SKM-1 treated with dmso at 0.1 percent for 144 hours (cell line): ENCODE data around the gene PARD3.

Experiments
- DNase-seq: peaks from one replicate; lab custom pipeline; 2025; ENCODE audit not compliant: unreplicated experiment; lab: John Stamatoyannopoulos, UW

The PARD3 gene

DNA sequence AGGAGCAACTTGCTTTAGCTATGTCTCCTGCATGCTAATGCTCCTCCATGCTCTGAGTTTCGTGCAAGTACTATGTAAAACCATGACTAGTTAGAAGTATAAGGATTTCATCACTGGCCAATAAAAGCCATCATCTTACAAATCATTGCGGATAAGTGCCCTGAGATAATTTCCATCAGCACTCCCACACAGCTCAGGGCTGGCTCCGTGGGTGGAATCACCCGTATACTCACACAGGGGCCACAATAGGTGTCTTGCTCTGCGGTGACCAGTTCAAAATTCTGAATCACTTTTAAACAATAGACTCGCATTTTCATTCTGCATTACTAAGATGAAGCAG is 227.4 kb downstream of the PARD3 start:
- no peak for DNase-seq

DNA sequence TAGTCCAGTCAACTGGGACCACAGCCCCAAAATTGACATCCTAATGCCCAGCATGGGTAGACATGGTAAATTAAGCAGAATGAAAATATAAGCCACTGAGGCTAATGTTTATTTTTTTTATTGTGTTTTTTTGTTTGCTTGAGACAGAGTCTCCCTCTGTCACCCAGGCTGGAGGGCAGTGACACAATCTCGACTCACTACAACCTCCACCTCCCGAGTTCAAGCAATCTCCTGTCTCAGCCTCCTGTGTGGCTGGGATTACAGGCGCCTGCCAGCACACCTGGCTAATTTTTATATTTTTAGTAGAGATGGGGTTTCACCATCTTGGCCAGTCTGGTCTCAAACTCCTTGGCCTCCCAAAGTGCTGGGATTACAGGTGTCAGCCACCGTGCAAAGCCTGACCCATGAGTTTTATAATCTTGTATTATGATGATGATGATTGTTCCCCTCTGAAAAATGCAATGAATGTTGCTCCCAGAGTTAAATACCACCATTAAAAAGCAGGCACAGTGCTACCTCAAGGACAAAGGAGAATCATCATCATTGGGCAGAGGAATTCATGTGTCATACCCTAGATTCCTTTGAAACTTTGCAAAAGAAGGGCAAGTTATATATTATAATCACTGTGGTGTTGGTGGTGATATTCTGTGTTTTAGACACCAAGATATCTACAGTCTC is 228.0 kb downstream of the PARD3 start:
- DNase-seq, result no peak

DNA sequence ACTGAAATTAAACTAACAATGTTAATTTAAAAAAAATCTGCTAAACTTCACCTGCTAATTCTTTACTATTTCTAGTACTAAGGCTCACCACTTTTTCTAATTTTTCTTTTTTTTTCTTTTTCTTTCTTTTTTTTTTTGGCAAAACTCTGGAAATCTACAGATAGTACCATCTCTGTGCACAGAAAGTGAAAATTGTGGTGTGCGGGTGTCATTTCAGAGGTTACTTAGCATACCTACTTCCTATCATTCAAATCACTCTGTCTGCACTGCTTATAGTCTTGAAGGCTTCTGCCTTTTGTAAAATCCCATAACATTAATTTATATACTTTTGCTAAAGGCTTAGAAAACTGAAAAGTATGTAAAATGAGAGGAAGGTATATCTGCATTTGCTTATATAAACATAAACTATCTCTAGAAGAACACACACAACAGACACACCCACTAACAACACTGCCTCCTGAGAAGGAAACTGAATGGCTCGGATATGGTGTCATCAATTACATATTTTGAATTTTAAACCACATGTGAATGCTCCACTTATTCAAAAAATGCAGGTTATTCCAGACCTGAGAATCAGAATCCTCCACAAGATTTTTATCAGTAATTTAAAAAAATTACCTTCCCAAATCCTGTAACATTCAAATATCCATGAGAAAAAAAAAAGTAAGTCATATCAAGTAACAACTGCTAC is 229.5 kb downstream of the PARD3 start:
- DNase-seq, result no peak

DNA sequence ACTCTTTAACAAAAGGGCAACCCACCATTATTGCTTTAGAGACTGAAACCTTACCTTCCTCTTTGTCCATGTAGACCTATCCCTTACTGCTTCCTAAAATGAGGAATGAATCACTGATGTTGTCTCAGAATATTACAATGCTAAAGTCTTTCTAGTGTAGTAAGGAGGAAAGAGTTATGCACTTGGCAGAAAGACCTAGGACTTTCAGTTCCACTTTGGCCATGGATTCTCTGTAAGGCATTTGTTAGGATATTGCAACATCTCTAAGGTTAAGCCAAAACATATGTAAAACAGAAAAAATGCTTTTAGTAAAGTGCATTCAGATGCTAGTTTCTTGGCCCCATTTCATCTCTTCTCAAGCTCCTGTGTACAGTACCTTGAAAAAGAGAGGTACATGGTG is 230.9 kb downstream of the PARD3 start:
- peak; percentile 1 for DNase-seq

DNA sequence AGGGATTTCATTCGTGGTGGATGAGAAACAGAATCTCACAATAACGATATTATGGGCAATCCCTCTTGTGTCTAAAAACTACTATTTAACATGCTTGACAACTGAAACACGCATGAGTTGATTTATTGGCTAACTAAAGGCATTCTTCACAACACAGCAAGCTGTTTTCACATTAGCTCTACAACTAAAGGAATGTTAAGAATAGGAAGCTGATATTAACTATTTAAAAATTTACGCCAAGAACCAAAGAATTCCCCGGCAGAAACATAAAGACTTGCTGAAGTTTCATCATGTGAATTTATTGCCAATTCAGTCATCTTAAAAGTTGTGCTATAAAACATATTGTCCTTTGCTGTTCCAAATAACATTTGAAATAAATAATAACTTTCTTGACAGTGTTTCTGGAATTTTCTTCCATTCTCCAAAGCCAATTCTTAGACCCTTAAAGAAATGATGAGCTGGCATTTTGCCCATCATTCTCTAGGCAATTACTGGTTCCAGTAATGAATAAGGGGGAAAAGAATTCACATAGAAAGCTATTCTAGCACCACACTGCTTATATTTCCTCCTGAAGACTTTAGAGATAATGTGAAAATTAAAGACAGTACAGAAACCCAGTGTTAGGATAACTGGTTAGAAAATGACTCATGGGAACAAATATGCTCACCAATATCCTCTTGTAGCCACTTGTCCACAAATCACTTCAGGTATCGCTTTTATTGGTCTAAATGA is 233.1 kb downstream of the PARD3 start:
- DNase-seq, result no peak

DNA sequence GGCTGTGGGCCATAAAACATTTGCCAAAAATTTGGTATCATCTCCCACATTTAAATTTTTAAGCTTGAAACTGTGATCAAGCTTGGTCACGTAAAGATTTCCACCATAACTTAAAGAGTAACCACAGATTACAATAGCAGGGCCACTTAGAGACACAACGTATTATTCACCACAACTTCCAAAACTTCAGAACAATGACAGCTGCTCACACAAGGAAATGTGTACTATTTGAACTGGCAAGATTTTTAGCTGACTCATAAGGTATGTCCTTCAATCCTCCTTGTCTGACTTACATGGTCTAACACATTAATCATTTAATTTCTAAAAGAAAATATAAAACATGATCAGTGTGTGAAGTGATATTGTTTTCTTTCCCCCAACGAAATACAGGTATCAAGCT is 234.5 kb downstream of the PARD3 start:
- DNase-seq, result no peak

DNA sequence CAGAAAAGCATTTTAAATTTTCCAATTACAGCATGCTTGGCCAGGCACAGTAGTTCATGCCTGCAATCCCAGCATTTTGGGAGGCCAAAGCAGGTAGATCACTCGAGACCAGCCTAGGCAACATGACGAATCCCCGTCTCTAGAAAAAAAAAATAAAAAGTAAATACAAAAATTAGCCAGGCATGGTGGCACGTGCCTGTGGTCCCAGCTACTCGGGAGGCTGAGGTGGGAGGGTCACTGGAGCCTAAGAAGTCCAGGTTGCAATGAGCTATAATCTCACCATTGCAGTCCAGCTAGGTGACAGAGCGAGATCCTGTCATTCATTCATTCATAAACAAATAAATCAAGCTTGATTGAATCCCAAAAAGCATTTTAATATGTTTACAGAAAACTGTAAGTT is 234.9 kb downstream of the PARD3 start:
- DNase-seq, result no peak

DNA sequence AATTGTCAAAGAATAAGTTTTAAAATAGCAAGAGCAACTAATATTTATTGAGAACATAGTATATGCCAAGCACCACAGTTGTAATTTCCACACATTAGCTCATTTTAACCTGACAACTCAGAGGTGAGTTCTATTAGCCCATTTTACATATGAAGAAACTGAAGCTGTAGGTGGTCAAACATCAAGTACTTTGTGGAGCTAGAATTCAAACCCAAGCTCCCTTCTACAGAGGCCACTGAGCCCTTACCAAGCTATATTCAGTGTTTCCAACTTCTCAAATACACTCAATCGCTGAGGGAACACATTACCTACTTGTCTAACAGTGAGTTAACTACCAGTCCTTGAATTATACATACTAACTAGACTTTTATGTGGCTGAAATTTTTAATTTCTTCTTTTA is 236.6 kb downstream of the PARD3 start:
- DNase-seq, result no peak

DNA sequence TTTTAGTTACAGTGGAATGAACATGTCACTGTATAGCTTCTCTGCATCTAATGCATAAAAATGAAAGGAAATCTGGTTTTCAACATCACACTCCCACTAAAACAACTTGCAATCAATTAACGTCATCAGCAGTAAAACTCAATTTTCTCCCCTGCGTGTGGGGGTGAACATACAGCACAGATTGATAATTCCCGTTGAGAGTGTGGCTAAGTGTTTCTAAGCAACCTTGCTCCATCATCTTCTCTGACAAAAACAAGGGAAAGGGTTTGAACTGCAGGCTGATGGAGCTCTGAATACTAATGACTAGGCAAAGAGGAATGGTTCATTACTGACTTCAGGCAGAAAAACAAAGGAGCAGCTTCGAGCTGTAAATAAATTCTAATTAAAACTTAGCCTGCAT is 238.3 kb downstream of the PARD3 start:
- no peak for DNase-seq

DNA sequence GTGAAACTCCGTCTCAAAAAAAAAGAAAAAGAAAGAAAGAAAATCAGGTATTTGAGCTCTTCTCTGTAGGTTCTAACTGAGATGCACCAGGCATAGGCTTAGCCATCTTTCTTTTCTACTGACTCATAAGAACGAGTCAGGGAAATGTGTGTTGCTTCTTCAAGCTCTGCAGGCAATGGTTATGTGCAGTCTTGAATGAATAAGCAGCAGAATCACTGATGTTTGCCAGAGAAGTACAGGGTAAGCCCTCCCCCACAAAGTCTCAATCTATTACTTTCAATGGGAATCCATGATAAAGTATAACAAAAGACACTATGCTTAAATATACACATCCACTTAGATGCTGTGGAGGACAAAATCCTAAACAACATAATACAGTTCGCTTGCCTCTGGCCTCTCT is 239.2 kb downstream of the PARD3 start:
- DNase-seq, result no peak

DNA sequence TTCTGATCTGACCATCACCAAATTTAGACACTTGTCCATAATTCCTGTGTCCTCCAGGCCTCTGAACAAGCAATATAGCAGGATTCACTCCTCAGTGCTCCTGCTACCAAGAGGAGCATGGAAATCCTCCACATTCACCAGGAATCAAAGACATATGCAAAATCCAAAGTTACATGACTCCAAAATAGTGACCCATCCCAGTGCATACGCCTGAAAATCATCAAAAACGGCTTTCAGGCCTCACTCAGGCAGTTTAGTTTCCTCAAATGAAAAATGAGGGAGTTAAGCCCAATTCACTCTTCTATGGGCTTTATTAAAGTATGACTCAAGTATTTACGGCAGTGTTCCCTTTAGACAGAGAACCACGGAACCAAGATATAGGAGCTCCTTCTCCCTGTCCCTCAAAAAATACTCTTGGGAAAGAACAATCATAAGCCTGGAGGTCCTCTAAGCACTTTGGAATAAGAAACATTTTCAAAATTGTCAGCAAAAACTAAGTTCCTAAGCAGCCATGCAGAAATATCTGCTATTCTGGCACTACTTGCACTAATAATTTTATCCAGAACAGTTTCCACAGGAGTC is 240.7 kb downstream of the PARD3 start:
- no peak for DNase-seq

DNA sequence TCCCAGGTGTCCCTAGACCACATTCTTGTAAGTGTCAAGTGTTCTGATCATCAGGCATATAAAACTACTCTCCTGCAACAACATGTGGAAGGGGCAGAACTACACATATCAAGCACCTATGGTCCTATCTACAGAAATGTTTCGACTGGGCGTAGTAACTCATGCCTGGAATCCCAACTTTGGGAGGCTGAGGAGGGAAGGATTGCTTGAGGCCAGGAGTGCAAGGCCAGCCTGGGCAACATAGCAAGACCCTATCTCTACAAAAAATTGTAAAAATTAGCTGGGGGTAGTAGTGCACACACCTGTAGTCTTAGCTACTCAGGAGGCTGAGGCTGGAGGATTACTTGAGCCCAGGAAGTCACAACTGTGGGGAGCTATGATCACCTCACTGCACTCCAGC is 244.2 kb downstream of the PARD3 start:
- DNase-seq, result no peak

DNA sequence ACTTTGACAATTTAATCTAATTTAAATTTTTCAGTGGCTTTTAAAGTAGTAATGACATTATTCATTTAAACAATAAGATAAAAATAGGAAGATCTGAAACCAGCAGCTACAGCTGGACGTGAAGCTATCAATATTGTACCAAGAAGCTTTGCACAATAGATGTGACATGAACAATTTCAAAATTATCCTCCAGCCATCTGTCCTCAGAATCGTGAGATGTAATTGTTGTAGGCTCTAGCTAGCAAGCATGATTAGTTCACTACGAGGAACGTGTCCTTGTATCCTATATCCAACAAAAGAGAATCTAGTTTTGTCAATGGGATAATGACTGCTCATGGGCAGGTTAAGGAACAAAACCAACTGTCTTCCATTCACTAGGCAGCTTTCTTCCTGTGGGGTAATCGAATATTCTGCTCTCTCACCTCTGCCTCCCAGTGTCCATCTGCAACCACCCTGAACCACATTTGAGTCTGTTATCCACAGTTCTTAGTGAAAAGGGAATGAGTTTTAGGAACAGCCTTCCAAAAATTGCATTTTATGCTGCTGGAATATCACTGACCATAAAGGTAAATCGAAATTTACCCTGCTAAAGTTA is 247.3 kb downstream of the PARD3 start:
- no peak for DNase-seq

DNA sequence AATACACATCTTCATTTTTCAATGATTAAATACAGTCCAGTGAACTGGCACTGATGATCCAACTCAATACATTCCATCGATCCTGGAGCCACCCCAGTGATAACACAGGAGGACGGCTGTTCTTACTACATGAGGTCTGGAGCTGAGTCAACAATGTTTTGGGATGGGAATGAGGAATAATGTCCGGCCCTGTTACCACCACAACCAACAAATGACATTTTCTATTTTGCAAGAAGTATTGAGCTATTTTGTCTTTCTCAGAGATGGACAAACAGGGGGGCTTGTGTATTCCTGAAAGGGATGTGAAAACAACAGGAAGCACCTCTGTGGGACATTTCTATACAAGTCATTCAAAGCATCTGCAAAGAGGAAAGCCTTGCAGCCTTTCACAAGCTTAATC is 249.2 kb downstream of the PARD3 start:
- no peak for DNase-seq

DNA sequence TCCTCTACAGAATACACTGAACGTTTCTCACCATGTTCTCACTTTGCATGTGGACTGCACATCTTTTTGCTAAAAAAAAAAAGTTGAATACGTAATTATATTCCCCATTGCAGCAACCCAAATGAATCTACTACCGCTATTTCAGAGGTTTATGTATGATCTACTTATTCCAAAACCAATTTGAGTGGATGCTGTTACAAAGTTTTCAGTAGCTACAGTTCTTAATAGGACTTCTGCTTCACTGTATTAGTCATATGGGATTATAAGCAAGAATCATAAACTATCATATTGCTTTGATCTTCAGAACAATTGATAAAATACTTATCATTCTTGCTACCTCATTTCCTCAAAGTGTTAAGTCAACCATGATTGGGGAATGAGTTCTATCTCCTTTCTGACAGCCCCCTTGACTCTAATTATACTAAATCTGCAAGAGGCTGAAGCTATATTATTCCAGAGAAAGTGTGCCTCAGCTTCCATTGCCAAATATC is 257.0 kb downstream of the PARD3 start:
- DNase-seq, result no peak

DNA sequence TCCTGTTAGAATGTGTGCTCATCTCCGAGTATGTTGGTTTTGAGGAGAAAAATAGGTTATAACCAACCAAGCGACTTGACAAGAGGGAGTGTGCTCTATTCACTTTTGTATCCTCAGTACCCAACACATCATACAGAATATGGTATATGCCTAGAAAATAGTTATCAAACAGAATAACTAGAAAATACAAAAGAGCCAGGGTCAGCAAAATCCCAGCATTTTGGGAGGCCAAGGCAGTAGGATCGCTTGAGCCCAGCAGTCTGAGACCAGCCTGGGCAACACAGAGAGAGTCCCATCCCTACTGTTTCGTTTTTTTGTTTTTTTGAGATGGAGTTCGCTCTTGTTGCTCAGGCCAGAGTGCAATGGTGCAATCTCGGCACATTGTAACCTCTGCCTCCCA is 257.9 kb downstream of the PARD3 start:
- no peak for DNase-seq

DNA sequence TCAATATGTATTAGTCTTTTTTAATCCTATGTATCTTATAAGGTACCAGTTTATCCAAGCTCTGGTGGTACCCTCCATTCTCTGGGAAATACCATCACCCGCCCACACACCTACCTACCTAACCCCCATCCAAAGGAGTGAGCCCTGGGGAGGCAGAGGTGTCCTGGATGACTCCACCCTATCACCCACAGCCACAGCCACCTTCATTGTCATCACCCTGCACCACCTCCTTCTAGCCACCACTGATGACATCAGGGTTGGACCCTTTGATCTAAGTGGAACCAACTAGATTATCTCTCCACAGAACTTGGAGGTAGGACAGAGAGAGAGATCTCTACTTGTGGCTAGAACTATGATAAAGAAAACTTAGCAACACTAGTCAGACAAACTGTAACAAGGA is 259.4 kb downstream of the PARD3 start:
- no peak for DNase-seq

DNA sequence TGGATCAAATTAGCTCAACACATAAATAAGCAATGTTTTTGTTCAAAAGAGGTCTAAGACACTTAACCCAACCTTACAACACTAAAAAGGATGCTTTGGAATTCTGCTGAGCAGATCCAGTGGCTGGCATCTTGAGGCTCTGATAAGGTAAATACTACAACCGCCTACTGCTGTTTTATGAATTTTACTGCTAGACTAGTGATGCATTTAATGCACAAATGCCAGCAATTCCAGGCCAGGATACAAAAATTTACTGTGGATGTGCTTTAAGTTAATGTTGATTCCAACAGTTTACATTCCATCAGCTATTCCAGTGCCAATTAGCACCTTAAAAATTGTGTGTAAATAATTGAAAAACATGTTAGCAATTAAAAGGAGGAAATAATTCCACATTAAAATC is 261.3 kb downstream of the PARD3 start:
- DNase-seq, result no peak

DNA sequence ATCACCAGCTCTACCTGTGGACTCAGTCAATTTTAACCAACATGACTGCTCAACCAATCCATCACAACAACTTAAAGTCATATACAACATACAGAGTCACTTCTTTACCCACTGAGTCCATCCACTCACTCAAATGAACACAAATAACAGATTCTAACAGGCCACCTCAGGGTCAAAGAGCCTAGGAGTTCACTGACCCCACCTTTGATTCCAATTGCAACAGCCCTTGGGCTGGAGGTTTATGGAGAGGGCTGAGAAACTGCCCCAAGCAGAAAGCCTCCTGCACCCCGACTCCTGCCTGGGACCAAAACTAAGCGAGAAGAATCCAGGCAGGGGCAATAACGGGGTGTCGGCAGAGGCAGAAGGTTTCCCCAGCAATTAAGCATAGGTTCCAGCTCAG is 263.8 kb downstream of the PARD3 start:
- no peak for DNase-seq

DNA sequence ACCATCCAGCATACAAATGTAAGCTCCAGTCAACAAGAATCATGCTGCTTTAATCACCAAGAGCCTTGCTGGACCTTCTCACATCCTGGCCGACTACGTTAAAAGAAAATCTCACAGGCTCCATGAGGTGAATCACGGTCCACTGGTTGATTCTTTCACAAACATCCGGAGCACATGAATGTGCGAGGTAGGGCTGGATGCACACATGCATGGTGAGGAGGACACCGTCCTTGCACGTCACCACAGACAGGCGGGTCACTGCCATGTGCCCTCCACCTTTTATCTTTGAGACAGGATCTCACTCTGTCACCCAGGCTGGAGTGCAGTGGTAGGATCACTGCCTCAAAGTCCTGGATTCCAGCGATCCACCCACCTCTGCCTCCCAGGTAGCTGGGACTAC is 265.1 kb downstream of the PARD3 start:
- DNase-seq, result no peak

DNA sequence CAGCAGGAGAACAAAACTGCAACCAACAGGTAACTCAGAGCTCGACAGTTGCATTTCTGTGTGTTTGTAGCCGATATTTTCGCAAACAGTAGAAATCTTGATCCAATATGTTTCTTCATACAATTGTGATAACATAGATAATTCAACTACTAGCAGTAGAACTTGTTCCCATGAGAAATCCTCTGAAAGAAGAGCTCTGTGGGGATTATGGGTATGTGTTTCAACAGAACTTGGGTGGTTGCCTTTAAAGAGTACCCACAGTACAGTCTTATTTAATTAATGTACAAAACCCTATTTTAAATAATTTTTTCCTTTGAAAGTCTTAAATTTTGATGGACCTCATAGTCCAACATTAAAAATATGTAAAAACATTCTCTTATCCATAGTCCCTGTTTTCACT is 266.1 kb downstream of the PARD3 start:
- DNase-seq, result no peak

DNA sequence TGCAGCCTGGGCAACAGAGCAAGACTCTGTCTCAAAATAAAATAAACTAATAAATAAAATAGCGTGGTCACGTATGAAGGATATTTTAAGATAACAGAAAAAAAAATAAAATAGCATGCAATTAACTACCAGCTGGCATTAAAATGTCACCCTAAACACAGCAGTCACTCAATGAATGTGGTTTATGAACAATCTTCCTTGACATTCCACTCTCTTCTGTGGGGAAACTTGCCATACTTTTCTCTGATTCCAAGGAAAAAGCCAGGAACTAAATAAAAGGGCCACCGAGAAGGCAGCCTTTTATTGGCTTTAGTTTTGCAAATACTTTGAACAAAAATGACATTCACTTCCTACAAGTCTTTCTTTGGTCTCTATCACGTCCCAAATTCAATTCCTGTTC is 266.6 kb downstream of the PARD3 start:
- no peak for DNase-seq
